HG02981 (cell line): Measurements from ENCODE around the gene TRIM27.
"Not testable (repeated sequence)": the region's sequence is repeated elsewhere in the genome, so short reads cannot be mapped to it uniquely, and the experiment has no call there.

ENCODE experiments used
- ATAC-seq: cut with Tn5 transposase; IDR thresholded peaks from one replicate; pipeline ENCODE4 v1.9.1; 2021; ENCODE audit warnings: mild to moderate bottlenecking, moderate library complexity; ENCODE audit not compliant: unreplicated experiment

Gene TRIM27

DNA sequence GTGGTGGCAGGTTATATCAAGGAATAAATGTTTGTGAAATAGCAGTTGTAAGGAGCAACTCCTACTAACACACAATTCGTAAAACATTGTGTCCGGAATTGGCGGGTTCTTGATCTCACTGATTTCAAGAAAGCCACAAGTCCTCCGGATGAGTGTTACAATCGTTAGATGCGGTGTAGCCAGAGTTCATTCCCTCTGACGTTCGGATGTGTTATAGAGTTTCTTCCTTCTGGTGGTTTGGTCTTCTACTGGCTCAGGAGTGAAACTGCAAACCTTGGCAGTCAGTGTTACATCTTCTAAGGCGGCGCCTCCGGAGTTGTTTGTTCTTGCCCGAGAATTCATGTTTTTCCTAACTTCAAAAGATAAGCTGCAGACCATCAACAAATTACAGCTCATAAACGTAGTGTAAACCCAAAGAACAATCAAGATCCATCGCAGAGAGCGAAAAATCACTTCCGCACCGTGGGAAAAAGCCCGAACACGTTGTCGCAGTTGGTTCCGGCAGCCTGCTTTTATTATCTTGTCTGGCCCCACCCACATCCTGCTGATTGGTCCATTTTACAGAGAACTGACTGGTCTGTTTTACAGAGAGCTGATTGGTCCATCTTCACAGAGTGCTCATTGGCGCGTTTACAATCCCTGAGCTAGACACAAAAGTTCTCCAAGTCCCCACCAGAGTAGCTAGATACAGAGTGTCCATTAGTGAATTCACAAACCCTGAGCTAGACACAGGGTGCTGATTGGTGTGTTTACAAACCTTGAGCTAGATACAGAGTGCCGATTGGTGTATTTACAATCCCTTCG lies 58.2 kb downstream of the TRIM27 start:
- no peak for ATAC-seq

DNA sequence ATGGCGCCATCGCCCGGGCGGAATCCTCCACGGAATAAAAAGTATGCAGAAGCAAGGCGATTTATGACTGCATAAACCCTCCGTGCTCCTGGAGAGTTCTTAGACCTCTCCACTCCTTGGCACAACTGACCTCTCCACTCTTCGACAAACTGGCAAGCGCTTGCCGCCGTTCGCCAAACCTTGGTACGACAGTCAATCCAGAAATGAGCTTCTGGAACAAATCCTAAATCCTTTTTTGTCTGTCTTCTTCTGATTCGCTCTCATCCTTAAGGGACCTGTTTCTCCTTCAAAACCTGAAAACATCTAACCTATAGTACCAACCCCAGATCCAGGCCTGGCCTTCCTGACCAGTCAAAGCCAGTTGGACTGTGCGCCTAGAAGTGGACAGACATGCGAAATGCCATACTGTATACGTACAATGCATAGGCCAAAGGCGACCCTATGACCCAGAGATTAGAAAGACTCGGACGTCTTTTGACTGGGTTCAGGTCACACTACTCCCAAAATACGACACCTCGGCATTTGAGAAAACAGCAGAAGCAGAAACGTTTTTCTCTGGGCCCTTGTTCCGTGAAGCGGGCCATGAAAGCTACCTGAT lies 59.4 kb downstream of the TRIM27 start:
- ATAC-seq, result no peak

GRCh38 chr6:28863604-28864325 lies 60.0 kb downstream of the TRIM27 start:
- no peak for ATAC-seq

DNA sequence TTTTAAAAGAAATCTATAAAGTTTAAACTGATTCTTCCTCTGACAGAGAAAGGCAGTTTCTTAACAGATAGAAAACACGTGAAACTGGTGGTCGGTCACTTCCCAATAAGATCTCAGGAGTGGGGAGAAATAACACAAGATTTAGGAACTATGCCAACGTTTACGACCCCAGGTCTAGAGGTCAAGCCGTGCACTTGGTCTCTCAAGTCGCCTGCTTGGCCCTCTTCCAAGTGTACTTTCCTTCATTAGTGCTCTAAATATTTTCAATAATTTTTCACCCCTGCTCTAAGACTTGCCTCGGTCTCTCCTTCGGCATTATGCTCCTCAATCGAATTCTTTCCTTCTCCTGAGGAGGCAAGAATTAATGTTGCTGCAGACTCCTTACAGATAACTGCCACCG lies 61.7 kb downstream of the TRIM27 start:
- ATAC-seq, result no peak

DNA sequence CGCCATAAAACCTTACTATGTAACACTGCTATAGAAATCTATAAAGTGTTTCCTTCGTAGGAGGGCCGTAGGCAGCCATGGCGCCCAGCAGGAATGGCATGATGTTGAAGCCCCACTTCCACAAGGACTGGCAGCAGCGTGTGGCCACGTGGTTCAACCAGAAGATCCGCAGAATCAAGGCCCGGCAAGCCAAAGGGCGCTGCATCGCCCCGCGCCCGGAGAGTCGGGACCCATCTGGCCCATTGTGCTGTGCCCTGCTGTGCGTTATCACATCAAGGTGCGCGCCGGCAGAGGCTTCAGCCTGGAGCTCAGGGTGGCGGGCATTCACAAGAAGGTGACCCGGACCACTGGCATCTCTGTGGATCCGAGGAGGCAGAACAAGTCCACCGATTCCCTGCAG lies 62.4 kb downstream of the TRIM27 start:
- ATAC-seq, result no peak

DNA sequence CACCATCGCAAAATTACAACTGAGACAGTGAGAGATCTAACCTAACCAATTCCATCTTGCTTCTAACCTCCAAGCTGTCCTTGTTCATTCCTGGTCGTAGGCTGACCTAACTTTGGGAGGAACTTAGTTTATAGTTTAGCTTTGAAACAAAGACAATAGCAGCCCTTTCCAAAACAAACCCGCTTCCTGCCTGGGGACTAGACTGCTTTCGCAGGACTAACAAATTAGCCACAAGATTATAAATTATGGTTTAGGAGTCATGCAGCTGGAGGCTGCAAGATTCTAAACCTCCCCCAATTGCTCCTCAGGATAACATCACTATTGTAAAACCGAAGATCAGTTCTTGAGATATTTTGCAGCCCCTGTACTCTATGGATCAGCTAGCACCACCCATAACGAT lies 63.2 kb downstream of the TRIM27 start:
- ATAC-seq, result no peak

GRCh38 chr6:28858963-28859362 lies 64.8 kb downstream of the TRIM27 start:
- ATAC-seq, result no peak

DNA sequence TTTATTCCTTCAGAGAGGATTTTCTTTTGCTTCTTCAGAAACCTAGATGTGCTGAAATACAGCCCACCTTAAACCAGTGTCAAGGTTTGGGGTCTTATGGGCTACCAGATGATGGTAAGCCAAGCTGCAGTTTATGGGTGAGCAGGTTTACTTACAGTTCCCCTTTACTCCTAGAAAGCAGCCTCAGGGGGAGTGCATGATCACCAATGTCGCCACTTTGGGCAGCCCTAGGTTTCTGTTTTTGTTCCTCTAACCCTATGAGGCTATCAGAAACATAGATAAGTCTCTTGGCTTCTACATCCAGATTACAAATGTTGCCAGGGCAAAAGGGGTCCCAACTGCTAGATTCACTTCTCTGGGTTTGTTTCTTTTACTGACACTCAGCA lies 67.2 kb downstream of the TRIM27 start:
- ATAC-seq, result no peak

DNA sequence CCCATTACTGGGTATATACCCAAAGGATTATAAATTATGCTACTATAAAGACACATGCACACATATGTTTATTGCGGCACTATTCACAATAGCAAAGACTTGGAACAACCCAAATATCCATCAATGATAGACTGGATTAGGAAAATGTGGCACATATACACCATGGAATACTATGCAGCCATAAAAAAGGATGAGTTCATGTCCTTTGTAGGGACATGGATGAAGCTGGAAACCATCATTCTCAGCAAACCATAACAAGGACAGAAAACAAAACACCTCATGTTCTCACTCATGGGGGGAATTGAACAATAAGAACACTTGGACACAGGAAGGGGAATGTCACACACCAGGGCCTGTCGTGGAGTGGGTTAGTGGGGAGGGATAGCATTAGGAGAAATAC lies 69.4 kb downstream of the TRIM27 start:
- ATAC-seq, result not testable (repeated sequence)
